K562 (cell line): Measurements from ENCODE around the gene FBXO36. TPM values are rescaled to one million over a fixed set of nuclear protein-coding genes. Genes with fewer than 3 reads are reported as not detected.

Source experiments
- ATAC-seq: fragments of 200-7000 bp; cut with Tn5 transposase; 3 replicates; pipeline ENCODE4 v1.9.1; 2020; ENCODE audit warnings: moderate library complexity
- BruUV-seq: library from RNA; stranded (reverse); fragments of 400-500 nt; replicated peaks from 2 replicates; lab custom pipeline; 2021; lab: Mats Ljungman, UMichigan
- CTCF ChIA-PET: fragments of 300-600 bp; formaldehyde crosslinking; extraction: SDS; loops from one replicate; lab custom pipeline; 2021; ENCODE audit warnings: low intra/inter-chr PET ratio; lab: Yijun Ruan, JAX
- POLR2A ChIA-PET: fragments of 300-600, 350-650 bp; sonication (Branson Sonifier 250); formaldehyde crosslinking; extraction: SDS; loops from one replicate; lab custom pipeline; 2021; ENCODE audit warnings: antibody characterized with exemption, inconsistent platforms; lab: Yijun Ruan, JAX
- DNase-seq, 4 experiments: peaks; one replicate each; pipeline versions ENCODE4 v3.0.0 to v3.0.0-alpha.2; 2011 to 2018; ENCODE audit warnings: low spot score in 3 of 4, mixed read lengths in 3 of 4; ENCODE audit errors: extremely low read depth in 1 of 4
- FAIRE-seq: peaks from 2 replicates; lab custom pipeline; 2011; peaks lifted over from hg19 to GRCh38; lab: Jason Lieb, UNC
- H2AFZ ChIP-seq: 2 replicates; pipeline ENCODE4 v1.6.0; 2011; ENCODE audit warnings: low read depth, low read length, control low read depth, inconsistent platforms
- H3K27ac ChIP-seq: fragments of 200-600 bp; 3 replicates; pipeline ENCODE4 v1.8.0; 2011; ENCODE audit warnings: low read depth, mild to moderate bottlenecking, control low read depth, inconsistent platforms, low read length, moderate library complexity, mixed read lengths; ENCODE audit errors: extremely low read depth
- H3K27me3 ChIP-seq, 2 experiments: fragments of 300-600 bp in 1 of 2; 2 replicates in 1 of 2; 3 replicates in 1 of 2; pipeline versions ENCODE4 v1.6.0 to v1.8.0; 2011; ENCODE audit warnings: inconsistent platforms in 2 of 2, low read length in 2 of 2, mild to moderate bottlenecking in 1 of 2, mixed read lengths in 1 of 2, moderate library complexity in 1 of 2; ENCODE audit not compliant: control insufficient read depth in 2 of 2, insufficient read depth in 2 of 2
- H3K36me3 ChIP-seq: fragments of 300-600 bp; 3 replicates; pipeline ENCODE4 v1.8.0; 2011; ENCODE audit warnings: mild to moderate bottlenecking, low read length, inconsistent platforms; ENCODE audit not compliant: control insufficient read depth, insufficient read depth
- H3K4me1 ChIP-seq, 2 experiments: fragments of 200-600 bp in 1 of 2; replicated peaks in 1 of 2; 2 replicates in 1 of 2; 3 replicates in 1 of 2; pipeline versions ENCODE4 v1.5.1 to v1.8.0; 2011; ENCODE audit warnings: inconsistent platforms in 2 of 2, low read length in 2 of 2, mild to moderate bottlenecking in 1 of 2, mixed read lengths in 1 of 2, moderate library complexity in 1 of 2; ENCODE audit not compliant: control insufficient read depth in 2 of 2, insufficient read depth in 2 of 2
- H3K4me2 ChIP-seq: 2 replicates; pipeline ENCODE4 v1.6.1; 2011; ENCODE audit warnings: low read length, control low read depth, inconsistent platforms, mixed read lengths; ENCODE audit not compliant: insufficient read depth
- H3K4me3 ChIP-seq: fragments of 200-600 bp; sonication (generic), shearing (Covaris generic); 2 replicates; pipeline ENCODE4 v1.5.1; 2016; ENCODE audit warnings: control low read depth, inconsistent platforms
- H3K79me2 ChIP-seq: fragments of 200-600 bp; 3 replicates; pipeline ENCODE4 v1.8.0; 2011; ENCODE audit warnings: low read length, inconsistent platforms; ENCODE audit not compliant: control insufficient read depth, insufficient read depth
- H3K9ac ChIP-seq, 2 experiments: 2 replicates each; pipeline versions ENCODE4 v1.6.0 to v1.6.1; 2011; ENCODE audit warnings: low read depth in 2 of 2, low read length in 2 of 2, control low read depth in 1 of 2, inconsistent platforms in 1 of 2, mild to moderate bottlenecking in 1 of 2, mixed read lengths in 1 of 2; ENCODE audit not compliant: insufficient read depth in 1 of 2
- H3K9me1 ChIP-seq: one replicate; pipeline ENCODE4 v1.6.0; 2011; ENCODE audit warnings: inconsistent platforms, mild to moderate bottlenecking, low read length, moderate library complexity; ENCODE audit not compliant: control insufficient read depth, insufficient read depth
- H3K9me3 ChIP-seq: replicated peaks from 2 replicates; pipeline ENCODE4 v1.5.1; 2011; ENCODE audit warnings: low read depth, low read length, inconsistent platforms; ENCODE audit not compliant: control insufficient read depth, insufficient read depth
- H4K20me1 ChIP-seq: replicated peaks from 2 replicates; pipeline ENCODE4 v1.6.1; 2011; ENCODE audit warnings: low read length, inconsistent platforms, mixed read lengths; ENCODE audit not compliant: control insufficient read depth, insufficient read depth
- COPS2 ChIP-seq: fragments of 450-650 bp; conservative IDR thresholded peaks from 2 replicates; pipeline ENCODE4 v1.6.1; 2016; ENCODE audit warnings: mild to moderate bottlenecking, moderate library complexity
- DNMT1 ChIP-seq: fragments of 450-650 bp; IDR thresholded peaks from 2 replicates; pipeline ENCODE4 v1.6.1; 2016; ENCODE audit warnings: antibody characterized with exemption, mild to moderate bottlenecking
- DPF2 ChIP-seq: fragments of 450-650 bp; IDR thresholded peaks from 2 replicates; pipeline ENCODE4 v1.6.1; 2016
- MTA2 ChIP-seq: fragments of 450-650 bp; IDR thresholded peaks from 2 replicates; pipeline ENCODE4 v1.6.1; 2016; ENCODE audit warnings: low read depth
- PHB ChIP-seq: fragments of 250-450 bp; sonication (Bioruptor Pico); IDR thresholded peaks from 2 replicates; pipeline ENCODE4 v1.5.0; 2021
- PHB2 ChIP-seq: fragments of 450-650 bp; IDR thresholded peaks from 2 replicates; pipeline ENCODE4 v1.6.1; 2017; ENCODE audit warnings: low read depth
- POLR2A ChIP-seq: fragments of 450-650 bp; conservative IDR thresholded peaks from 2 replicates; pipeline ENCODE4 v1.6.1; 2016
- SMC3 ChIP-seq: conservative IDR thresholded peaks from 2 replicates; pipeline ENCODE4 v1.6.1; 2011; ENCODE audit warnings: low read depth, low read length, improper control_type of control experiment; ENCODE audit not compliant: insufficient read depth
- SRSF7 ChIP-seq: fragments of 200-400 bp; formaldehyde crosslinking; optimal IDR thresholded peaks from 2 replicates; pipeline ENCODE3; 2017; ENCODE audit warnings: mild to moderate bottlenecking, low read depth, low read length
- ZBTB17 ChIP-seq: fragments of 450-650 bp; formaldehyde crosslinking; IDR thresholded peaks from 2 replicates; pipeline ENCODE4 v1.4.0; 2020; ENCODE audit warnings: mild to moderate bottlenecking
- ZKSCAN1 ChIP-seq: fragments of 150-350 bp; IDR thresholded peaks from 2 replicates; pipeline ENCODE4 v1.6.1; 2016; ENCODE audit warnings: low read depth, low read length
- ZNF12 ChIP-seq: sonication (generic); formaldehyde crosslinking; IDR thresholded peaks from 2 replicates; pipeline ENCODE4 v1.4.0; 2020; ENCODE audit warnings: mild to moderate bottlenecking, missing genetic modification reagents
- ZNF124 ChIP-seq: sonication (generic); formaldehyde crosslinking; IDR thresholded peaks from 2 replicates; pipeline ENCODE4 v1.8.1; 2022; ENCODE audit warnings: missing genetic modification reagents
- WGBS: fragments of 100-300 bp; shearing (Covaris generic); methylation state at CpG from one replicate; pipeline ENCODE4 v1.1.6; 2016; ENCODE audit warnings: low coverage, mixed read lengths; ENCODE audit not compliant: insufficient coverage; ENCODE audit errors: missing lambda C conversion rate; 5-methylcytosine and 5-hydroxymethylcytosine counted together
- in situ Hi-C: fragments of 300-500 bp; cut with MboI; formaldehyde crosslinking; loops from 4 replicates; pipeline ENCODE4 v1.15.0; 2018; ENCODE audit warnings: inconsistent platforms, mixed read lengths
- intact Hi-C: fragments of 100-400 bp; cut with micrococcal nuclease; formaldehyde crosslinking; loops from 2 replicates; pipeline ENCODE4 v1.14.2; 2022
- polyA plus RNA-seq, 8 experiments: library from polyadenylated mRNA; depleted of rRNA in 4 of 8; stranded (reverse) in 5 of 8; unstranded in 3 of 8; fragments of >200 nt; fragmentation: Nextera tagmentation in 2 of 8; fragmentation: Illumina TruSeq in 1 of 8; extraction: Ambion mirVana in 2 of 8; extraction: Trizol in 1 of 8; gene quantifications; 2 replicates each; pipeline versions ENCODE4 v1.2.1 to v1.2.3, GENCODE V29; 2011 to 2014; ENCODE audit warnings: inconsistent platforms in 1 of 8, missing spikeins in 1 of 8
- total RNA-seq, 7 experiments: library from RNA; depleted of rRNA in 6 of 7; stranded (reverse); fragments of >200 nt in 6 of 7; fragmentation: Illumina TruSeq in 2 of 7; extraction: Trizol in 2 of 7; gene quantifications; 2 replicates each; pipeline versions ENCODE4 v1.2.1 to v1.2.3, GENCODE V29; 2011 to 2021; ENCODE audit warnings: low replicate concordance in 1 of 7
- TF ChIP-seq, protein P1 (sequence below): fragments of 450-650 bp; IDR thresholded peaks from 2 replicates; pipeline ENCODE4 v1.6.1; 2018; ENCODE audit warnings: mild to moderate bottlenecking, low read depth; ENCODE audit not compliant: partially characterized antibody
- TF ChIP-seq, protein P2 (sequence below): fragments of 250-450 bp; sonication (Bioruptor Pico); IDR thresholded peaks from 2 replicates; pipeline ENCODE4 v1.5.0; 2020; ENCODE audit warnings: mild to moderate bottlenecking
- TF ChIP-seq, protein P3 (sequence below): sonication (generic); formaldehyde crosslinking; IDR thresholded peaks from 2 replicates; pipeline ENCODE4 v1.8.1; 2023; ENCODE audit warnings: missing genetic modification reagents, mild to moderate bottlenecking, borderline replicate concordance

FBXO36 gene
- total and polyA plus RNA-seq, 9 of the 15 experiments (the other 6 are each of a cell fraction or from before 2014, with no cell fraction given), result 0.40 to 0.91 (median 0.58) TPM

DNA sequence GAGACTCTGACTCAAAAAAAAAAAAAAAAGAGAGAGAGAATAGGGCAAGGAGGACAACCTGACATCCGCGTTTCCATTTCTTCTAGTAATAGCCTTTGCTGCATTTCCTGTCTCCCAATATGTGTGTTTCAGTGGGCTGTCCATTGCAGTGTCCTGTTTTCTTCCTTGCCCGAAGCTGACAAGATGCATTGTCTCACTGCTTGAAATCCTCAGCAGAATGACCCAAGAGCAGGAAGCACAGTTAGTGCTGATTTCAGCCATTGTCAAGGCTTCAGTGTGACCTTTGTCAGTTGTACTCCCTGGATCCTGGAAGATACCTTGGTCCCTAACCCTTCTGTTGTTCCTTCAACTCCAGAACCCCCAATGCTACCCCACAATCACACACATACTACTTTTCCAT lies 75.3 kb downstream of the FBXO36 start (continued):
- TF ChIP-seq ZBTB17 (CRISPR knock-in tag) (no peak), ZNF124 (no peak), COPS2 (no peak), SMC3 (no peak), ZNF12 (CRISPR knock-in tag) (no peak), PHB (CRISPR knock-in tag) (no peak), MTA2 (no peak), DPF2 (no peak)
- TF ChIP-seq, protein P1, sequence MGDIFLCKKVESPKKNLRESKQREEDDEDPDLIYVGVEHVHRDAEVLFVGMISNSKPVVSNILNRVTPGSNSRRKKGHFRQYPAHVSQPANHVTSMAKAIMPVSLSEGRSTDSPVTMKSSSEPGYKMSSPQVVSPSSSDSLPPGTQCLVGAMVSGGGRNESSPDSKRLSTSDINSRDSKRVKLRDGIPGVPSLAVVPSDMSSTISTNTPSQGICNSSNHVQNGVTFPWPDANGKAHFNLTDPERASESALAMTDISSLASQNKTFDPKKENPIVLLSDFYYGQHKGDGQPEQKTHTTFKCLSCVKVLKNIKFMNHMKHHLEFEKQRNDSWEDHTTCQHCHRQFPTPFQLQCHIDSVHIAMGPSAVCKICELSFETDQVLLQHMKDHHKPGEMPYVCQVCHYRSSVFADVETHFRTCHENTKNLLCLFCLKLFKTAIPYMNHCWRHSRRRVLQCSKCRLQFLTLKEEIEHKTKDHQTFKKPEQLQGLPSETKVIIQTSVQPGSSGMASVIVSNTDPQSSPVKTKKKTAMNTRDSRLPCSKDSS, result no peak

DNA sequence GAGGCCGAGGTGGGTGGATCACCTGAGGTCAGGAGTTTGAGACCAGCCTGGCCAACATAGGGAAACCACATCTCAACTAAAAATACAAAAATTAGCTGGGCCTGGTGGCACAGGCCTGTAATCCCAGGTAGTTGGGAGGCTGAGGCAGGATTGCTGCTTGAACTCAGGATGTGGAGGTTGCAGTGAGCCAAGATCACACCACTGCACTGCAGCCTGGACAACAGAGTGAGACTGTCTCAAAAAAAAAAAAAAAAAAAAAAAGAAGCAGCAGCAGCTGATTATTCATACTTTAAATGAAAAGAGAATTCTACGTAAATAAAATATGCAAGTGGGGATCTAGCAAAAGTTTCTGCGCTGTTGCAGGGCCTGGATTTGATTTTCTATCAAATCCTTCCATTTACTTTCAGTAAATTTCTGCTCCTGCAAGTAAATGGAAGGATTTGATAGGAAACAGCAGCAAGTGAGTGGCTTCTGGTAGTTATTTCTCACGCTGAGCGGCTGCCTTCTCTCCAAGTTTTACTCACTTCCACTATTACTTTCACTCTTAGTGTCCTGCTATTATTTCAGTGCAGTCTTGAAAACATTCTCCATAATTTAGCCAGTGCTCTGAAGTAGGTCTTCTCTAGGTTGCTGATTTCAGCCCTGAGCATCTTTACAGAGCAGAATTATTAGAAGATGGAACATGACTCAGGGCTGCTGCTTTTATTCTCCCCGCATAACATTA lies 78.0 kb downstream of the FBXO36 start:
- Histone ChIP-seq H3K9me3 (no peaks in the 10 kb centered on the region), H3K4me3 (no peak overlapping the region), H3K27ac (no peak overlapping the region), H3K9me1 (no peaks in the 10 kb centered on the region), H3K27me3 (no peaks in the 10 kb centered on the region), H3K4me1 (no peaks in the 10 kb centered on the region), H3K36me3 (no peaks in the 10 kb centered on the region), H2AFZ (no peak overlapping the region), H3K79me2 (no peaks in the 10 kb centered on the region), H3K4me2 (no peak overlapping the region), H3K9ac (no peak overlapping the region), H4K20me1 (no peaks in the 10 kb centered on the region)
- DNase-seq (no peak), FAIRE-seq (no peak), ATAC-seq (no peak)
- intact Hi-C loops (loop anchor here (10.0 kb wide), 2 partner anchors 65 to 195 kb away; partner anchors contain the start of gene SLC16A14), in situ Hi-C loops (loop anchor here (25.0 kb wide), 1 partner anchor 812 kb away; no protein-coding TSS in a partner anchor)
- no TSS peak for BruUV-seq
- ChIA-PET CTCF (no interaction called here), POLR2A (no interaction called here)
- 67% methylated on average over 4 of the region's 6 CpGs for WGBS
- TF ChIP-seq POLR2A, result no peak
- no peak for TF ChIP-seq DNMT1
- TF ChIP-seq, protein P2, sequence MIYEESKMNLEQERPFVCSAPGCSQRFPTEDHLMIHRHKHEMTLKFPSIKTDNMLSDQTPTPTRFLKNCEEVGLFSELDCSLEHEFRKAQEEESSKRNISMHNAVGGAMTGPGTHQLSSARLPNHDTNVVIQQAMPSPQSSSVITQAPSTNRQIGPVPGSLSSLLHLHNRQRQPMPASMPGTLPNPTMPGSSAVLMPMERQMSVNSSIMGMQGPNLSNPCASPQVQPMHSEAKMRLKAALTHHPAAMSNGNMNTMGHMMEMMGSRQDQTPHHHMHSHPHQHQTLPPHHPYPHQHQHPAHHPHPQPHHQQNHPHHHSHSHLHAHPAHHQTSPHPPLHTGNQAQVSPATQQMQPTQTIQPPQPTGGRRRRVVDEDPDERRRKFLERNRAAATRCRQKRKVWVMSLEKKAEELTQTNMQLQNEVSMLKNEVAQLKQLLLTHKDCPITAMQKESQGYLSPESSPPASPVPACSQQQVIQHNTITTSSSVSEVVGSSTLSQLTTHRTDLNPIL (CRISPR knock-in tag), result no peak
- TF ChIP-seq SRSF7, result no peak
- TF ChIP-seq ZKSCAN1, result no peak
- TF ChIP-seq, protein P3, sequence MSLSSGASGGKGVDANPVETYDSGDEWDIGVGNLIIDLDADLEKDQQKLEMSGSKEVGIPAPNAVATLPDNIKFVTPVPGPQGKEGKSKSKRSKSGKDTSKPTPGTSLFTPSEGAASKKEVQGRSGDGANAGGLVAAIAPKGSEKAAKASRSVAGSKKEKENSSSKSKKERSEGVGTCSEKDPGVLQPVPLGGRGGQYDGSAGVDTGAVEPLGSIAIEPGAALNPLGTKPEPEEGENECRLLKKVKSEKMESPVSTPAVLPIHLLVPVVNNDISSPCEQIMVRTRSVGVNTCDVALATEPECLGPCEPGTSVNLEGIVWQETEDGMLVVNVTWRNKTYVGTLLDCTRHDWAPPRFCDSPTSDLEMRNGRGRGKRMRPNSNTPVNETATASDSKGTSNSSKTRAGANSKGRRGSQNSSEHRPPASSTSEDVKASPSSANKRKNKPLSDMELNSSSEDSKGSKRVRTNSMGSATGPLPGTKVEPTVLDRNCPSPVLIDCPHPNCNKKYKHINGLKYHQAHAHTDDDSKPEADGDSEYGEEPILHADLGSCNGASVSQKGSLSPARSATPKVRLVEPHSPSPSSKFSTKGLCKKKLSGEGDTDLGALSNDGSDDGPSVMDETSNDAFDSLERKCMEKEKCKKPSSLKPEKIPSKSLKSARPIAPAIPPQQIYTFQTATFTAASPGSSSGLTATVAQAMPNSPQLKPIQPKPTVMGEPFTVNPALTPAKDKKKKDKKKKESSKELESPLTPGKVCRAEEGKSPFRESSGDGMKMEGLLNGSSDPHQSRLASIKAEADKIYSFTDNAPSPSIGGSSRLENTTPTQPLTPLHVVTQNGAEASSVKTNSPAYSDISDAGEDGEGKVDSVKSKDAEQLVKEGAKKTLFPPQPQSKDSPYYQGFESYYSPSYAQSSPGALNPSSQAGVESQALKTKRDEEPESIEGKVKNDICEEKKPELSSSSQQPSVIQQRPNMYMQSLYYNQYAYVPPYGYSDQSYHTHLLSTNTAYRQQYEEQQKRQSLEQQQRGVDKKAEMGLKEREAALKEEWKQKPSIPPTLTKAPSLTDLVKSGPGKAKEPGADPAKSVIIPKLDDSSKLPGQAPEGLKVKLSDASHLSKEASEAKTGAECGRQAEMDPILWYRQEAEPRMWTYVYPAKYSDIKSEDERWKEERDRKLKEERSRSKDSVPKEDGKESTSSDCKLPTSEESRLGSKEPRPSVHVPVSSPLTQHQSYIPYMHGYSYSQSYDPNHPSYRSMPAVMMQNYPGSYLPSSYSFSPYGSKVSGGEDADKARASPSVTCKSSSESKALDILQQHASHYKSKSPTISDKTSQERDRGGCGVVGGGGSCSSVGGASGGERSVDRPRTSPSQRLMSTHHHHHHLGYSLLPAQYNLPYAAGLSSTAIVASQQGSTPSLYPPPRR, result no peak
- TF ChIP-seq PHB2, result no peak
